Naive thymus-derived CD4-positive, alpha-beta T cell (primary cell): ENCODE measurements around the gene ARVCF. TPM values are rescaled to one million over a fixed set of nuclear protein-coding genes. Genes with fewer than 3 reads are reported as not detected.

Source experiments
- ATAC-seq: fragments of 150-1000 bp; cut with Tn5 transposase; 2 replicates; pipeline ENCODE4 v1.10.0; 2021; ENCODE audit warnings: mild to moderate bottlenecking, moderate library complexity
- CTCF ChIA-PET: fragments of 350-600 bp; sonication (Branson Sonifier 250); formaldehyde crosslinking; loops from one replicate; lab custom pipeline; 2021; ENCODE audit warnings: antibody characterized with exemption; lab: Charles Lee
- POLR2A ChIA-PET: fragments of 350-600 bp; sonication (Branson Sonifier 250); formaldehyde crosslinking; loops from one replicate; lab custom pipeline; 2021; ENCODE audit warnings: antibody characterized with exemption, inconsistent platforms; lab: Charles Lee
- DNase-seq, 9 donors: peaks; one replicate each; pipeline versions ENCODE4 v3.0.0 to v3.0.0-alpha.2; 2020 to 2022; ENCODE audit warnings: mixed read lengths in 1 of 9
- H3K27ac ChIP-seq: one replicate; pipeline ENCODE4 v1.7.0; 2013; ENCODE audit warnings: mild to moderate bottlenecking, low read depth, low read length, moderate library complexity
- H3K27me3 ChIP-seq, 2 donors: one replicate each; pipeline ENCODE4 v1.7.0; 2013; ENCODE audit warnings: low read length in 2 of 2, mild to moderate bottlenecking in 2 of 2, moderate library complexity in 2 of 2; ENCODE audit not compliant: control insufficient read depth in 2 of 2, insufficient read depth in 2 of 2
- H3K36me3 ChIP-seq, 3 experiments: 1 replicate in 2 of 3; 2 replicates in 1 of 3; pipeline ENCODE4 v1.7.0; 2013; ENCODE audit warnings: low read length in 3 of 3, mild to moderate bottlenecking in 3 of 3, moderate library complexity in 1 of 3; ENCODE audit not compliant: insufficient read depth in 3 of 3, control insufficient read depth in 2 of 3
- H3K4me1 ChIP-seq, 2 donors: one replicate each; pipeline ENCODE4 v1.7.0; 2013; ENCODE audit warnings: low read length in 2 of 2, mild to moderate bottlenecking in 2 of 2, moderate library complexity in 1 of 2; ENCODE audit not compliant: control insufficient read depth in 2 of 2, insufficient read depth in 2 of 2
- H3K4me3 ChIP-seq: 2 replicates; pipeline ENCODE4 v1.7.0; 2013; ENCODE audit warnings: mild to moderate bottlenecking, low read length
- H3K9me3 ChIP-seq, 3 experiments: 1 replicate in 2 of 3; 2 replicates in 1 of 3; pipeline ENCODE4 v1.7.0; 2013; ENCODE audit warnings: low read length in 3 of 3; ENCODE audit not compliant: control insufficient read depth in 2 of 3
- H3K27ac Mint-ChIP-seq, 9 donors: one replicate each; pipeline ENCODE4 v1.8.0; 2020 to 2022; ENCODE audit warnings: mixed read lengths in 9 of 9, mild to moderate bottlenecking in 8 of 9, moderate library complexity in 5 of 9, inconsistent platforms in 2 of 9
- H3K27me3 Mint-ChIP-seq, 5 donors: one replicate each; pipeline ENCODE4 v1.8.0; 2021 to 2022; ENCODE audit warnings: mixed read lengths in 5 of 5, mild to moderate bottlenecking in 1 of 5
- H3K36me3 Mint-ChIP-seq, 5 donors: one replicate each; pipeline ENCODE4 v1.8.0; 2020 to 2022; ENCODE audit warnings: mixed read lengths in 5 of 5, mild to moderate bottlenecking in 3 of 5, inconsistent platforms in 1 of 5
- H3K4me1 Mint-ChIP-seq, 7 donors: one replicate each; pipeline ENCODE4 v1.8.0; 2020 to 2022; ENCODE audit warnings: mixed read lengths in 7 of 7, mild to moderate bottlenecking in 3 of 7, inconsistent platforms in 1 of 7
- H3K4me3 Mint-ChIP-seq, 10 donors: one replicate each; pipeline ENCODE4 v1.8.0; 2020 to 2022; ENCODE audit warnings: mild to moderate bottlenecking in 10 of 10, mixed read lengths in 10 of 10, moderate library complexity in 6 of 10, inconsistent platforms in 2 of 10
- H3K9me3 Mint-ChIP-seq, 11 donors: one replicate each; pipeline ENCODE4 v1.8.0; 2020 to 2022; ENCODE audit warnings: mixed read lengths in 11 of 11, mild to moderate bottlenecking in 4 of 11, inconsistent platforms in 1 of 11, moderate library complexity in 1 of 11
- intact Hi-C, 2 donors: fragments of 100-400 bp; cut with micrococcal nuclease; formaldehyde crosslinking; loops; one replicate each; pipeline ENCODE4 v1.15.1; 2023
- polyA plus RNA-seq, 2 donors: library from polyadenylated mRNA; unstranded; fragments of 300-500 nt; fragmentation: Illumina TruSeq; gene quantifications; one replicate each; pipeline ENCODE4 v1.2.3, GENCODE V29; 2021
- total RNA-seq, 6 experiments: library from RNA in 5 of 6; stranded (reverse) in 5 of 6; gene quantifications; 1 replicate in 5 of 6; 2 replicates in 1 of 6; pipeline ENCODE4 v1.2.3 and lab custom pipeline; 2021 to 2026

The ARVCF gene
- total and polyA plus RNA-seq, 7 experiments from 2014 or later: 0.74 to 9.2 (median 3.0) TPM

GRCh38 chr22:19984851-19985811 lies 31.5 kb downstream of the ARVCF start:
- Mint-ChIP-seq H3K36me3 (no peaks in the 10 kb centered on the region), H3K4me1 (peaks cover 0 to 3% (median 2%) of the 10 kb centered on the region in 7 donors), H3K27me3 (peaks cover 0 to 7% (median 0%) of the 10 kb centered on the region in 5 donors), H3K4me3 (peak overlapping the region in 7 of 10 donors; percentile 16 to 78 (median 41)), H3K27ac (no peak overlapping the region), H3K9me3 (no peaks in the 10 kb centered on the region)
- no peaks in the 10 kb centered on the region for H3K9me3 ChIP-seq
- no peaks in the 10 kb centered on the region for H3K27me3 ChIP-seq
- H3K36me3 ChIP-seq: no peaks in the 10 kb centered on the region
- no peak for ATAC-seq
- H3K27ac ChIP-seq: no peak overlapping the region
- POLR2A ChIA-PET: interaction anchor here (0.6 kb wide), 1 partner anchor 128 kb away, joined by 4 read pairs; no protein-coding TSS in a partner anchor
- CTCF ChIA-PET: no interaction called here
- H3K4me3 ChIP-seq: no peak overlapping the region
- no peaks in the 10 kb centered on the region for H3K4me1 ChIP-seq
- no peak for DNase-seq
- intact Hi-C loops: loop anchor here in 1 of 2 donors (10.0 kb wide), 1 partner anchor 310 kb away; no protein-coding TSS in a partner anchor

- Mint-ChIP-seq H3K4me3 (peak overlapping the region in 2 of 10 donors; percentile 4 to 63), H3K36me3 (no peaks in the 10 kb centered on the region), H3K27me3 (peaks cover 0 to 7% (median 0%) of the 10 kb centered on the region in 5 donors), H3K4me1 (peaks cover 0 to 3% (median 2%) of the 10 kb centered on the region in 7 donors), H3K9me3 (no peaks in the 10 kb centered on the region), H3K27ac (no peak overlapping the region)
- H3K4me3 ChIP-seq: no peak overlapping the region
- POLR2A ChIA-PET: no interaction called here
- no peak for DNase-seq
- H3K27ac ChIP-seq: no peak overlapping the region
- H3K9me3 ChIP-seq: no peaks in the 10 kb centered on the region
- ATAC-seq: no peak
- H3K36me3 ChIP-seq: no peaks in the 10 kb centered on the region
- intact Hi-C loops: loop anchor here in 1 of 2 donors (10.0 kb wide), 1 partner anchor 311 kb away; no protein-coding TSS in a partner anchor
- H3K4me1 ChIP-seq: no peaks in the 10 kb centered on the region
- CTCF ChIA-PET: no interaction called here
- no peaks in the 10 kb centered on the region for H3K27me3 ChIP-seq
Observed at GRCh38 chr22:19984201-19984753, 32.3 kb downstream of the ARVCF start.

- H3K4me1 Mint-ChIP-seq: peaks cover 0 to 3% (median 2%) of the 10 kb centered on the region in 7 donors
- H3K9me3 ChIP-seq: no peaks in the 10 kb centered on the region
- no peaks in the 10 kb centered on the region for H3K36me3 ChIP-seq
- peak overlapping the region in 1 of 10 donors; percentile 23 for H3K4me3 Mint-ChIP-seq
- no peaks in the 10 kb centered on the region for H3K9me3 Mint-ChIP-seq
- peaks cover 0 to 7% (median 0%) of the 10 kb centered on the region in 5 donors for H3K27me3 Mint-ChIP-seq
- ChIA-PET POLR2A (no interaction called here), CTCF (no interaction called here)
- H3K4me3 ChIP-seq: no peak overlapping the region
- H3K36me3 Mint-ChIP-seq: no peaks in the 10 kb centered on the region
- intact Hi-C loops: loop anchor here in 1 of 2 donors (10.0 kb wide), 1 partner anchor 311 kb away; no protein-coding TSS in a partner anchor
- DNase-seq (no peak), ATAC-seq (no peak)
- H3K27ac ChIP-seq: no peak overlapping the region
- H3K4me1 ChIP-seq: no peaks in the 10 kb centered on the region
- H3K27me3 ChIP-seq: no peaks in the 10 kb centered on the region
- no peak overlapping the region for H3K27ac Mint-ChIP-seq
Observed at GRCh38 chr22:19983741-19984140, 32.9 kb downstream of the ARVCF start.

- H3K36me3 ChIP-seq: no peaks in the 10 kb centered on the region
- CTCF ChIA-PET: no interaction called here
- ATAC-seq: no peak
- no peaks in the 10 kb centered on the region for H3K9me3 Mint-ChIP-seq
- no peaks in the 10 kb centered on the region for H3K4me1 ChIP-seq
- no peak overlapping the region for H3K4me3 ChIP-seq
- intact Hi-C loops: loop anchor here in 1 of 2 donors (10.0 kb wide), 1 partner anchor 312 kb away; no protein-coding TSS in a partner anchor
- no peaks in the 10 kb centered on the region for H3K27me3 ChIP-seq
- H3K27ac ChIP-seq: no peak overlapping the region
- POLR2A ChIA-PET: no interaction called here
- H3K27me3 Mint-ChIP-seq: peaks cover 0 to 5% (median 0%) of the 10 kb centered on the region in 5 donors
- H3K4me3 Mint-ChIP-seq: no peak overlapping the region
- no peaks in the 10 kb centered on the region for H3K9me3 ChIP-seq
- H3K36me3 Mint-ChIP-seq: no peaks in the 10 kb centered on the region
- H3K4me1 Mint-ChIP-seq: peaks cover 0 to 3% (median under 1%) of the 10 kb centered on the region in 7 donors
- DNase-seq: no peak
- no peak overlapping the region for H3K27ac Mint-ChIP-seq
Observed at GRCh38 chr22:19982991-19983578, 33.5 kb downstream of the ARVCF start.

GRCh38 chr22:19981961-19982920 lies 34.4 kb downstream of the ARVCF start:
- H3K9me3 ChIP-seq: no peaks in the 10 kb centered on the region
- POLR2A ChIA-PET: no interaction called here
- H3K27ac ChIP-seq: no peak overlapping the region
- ATAC-seq: no peak
- no peaks in the 10 kb centered on the region for H3K4me1 ChIP-seq
- no peak for DNase-seq
- intact Hi-C loops: loop anchor here in 1 of 2 donors (10.0 kb wide), 1 partner anchor 313 kb away; no protein-coding TSS in a partner anchor
- no peak overlapping the region for H3K27ac Mint-ChIP-seq
- CTCF ChIA-PET: no interaction called here
- H3K27me3 ChIP-seq: no peaks in the 10 kb centered on the region
- H3K4me1 Mint-ChIP-seq: peaks cover 0 to 3% (median 0%) of the 10 kb centered on the region in 7 donors
- peaks cover 0 to 5% (median 0%) of the 10 kb centered on the region in 5 donors for H3K27me3 Mint-ChIP-seq
- H3K4me3 ChIP-seq: no peak overlapping the region
- H3K36me3 ChIP-seq: no peaks in the 10 kb centered on the region
- H3K36me3 Mint-ChIP-seq: no peaks in the 10 kb centered on the region
- no peak overlapping the region for H3K4me3 Mint-ChIP-seq
- no peaks in the 10 kb centered on the region for H3K9me3 Mint-ChIP-seq
